Kidney (tissue), 14 donors: Measurements from ENCODE around the gene EPHB1. TPM values are rescaled to one million over a fixed set of nuclear protein-coding genes. Genes with fewer than 3 reads are reported as not detected.

Source experiments
- DNase-seq, 5 donors: peaks; one replicate each; pipeline ENCODE4 v3.0.0-alpha.2; 2013 to 2020
- FAIRE-seq: peaks from 2 replicates; lab custom pipeline; 2012; peaks lifted over from hg19 to GRCh38; lab: Jason Lieb, UNC
- H3K27ac ChIP-seq, 2 donors: one replicate each; pipeline ENCODE4 v1.7.0; 2013; ENCODE audit warnings: low read depth in 2 of 2, low read length in 2 of 2, inconsistent platforms in 1 of 2
- H3K27me3 ChIP-seq: one replicate; pipeline ENCODE4 v1.7.1; 2013; ENCODE audit warnings: low read length, inconsistent platforms; ENCODE audit not compliant: control insufficient read depth, insufficient read depth
- H3K36me3 ChIP-seq, 3 donors: one replicate each; pipeline versions ENCODE4 v1.7.0 to v1.7.1; 2013; ENCODE audit warnings: low read length in 3 of 3, control low read depth in 1 of 3, inconsistent platforms in 1 of 3; ENCODE audit not compliant: insufficient read depth in 3 of 3, control insufficient read depth in 2 of 3
- H3K4me1 ChIP-seq, 3 donors: one replicate each; pipeline versions ENCODE4 v1.7.0 to v1.7.1; 2013; ENCODE audit warnings: low read length in 3 of 3, inconsistent platforms in 1 of 3, low read depth in 1 of 3; ENCODE audit not compliant: control insufficient read depth in 2 of 3, insufficient read depth in 2 of 3
- H3K4me3 ChIP-seq, 3 donors: one replicate each; pipeline versions ENCODE4 v1.7.0 to v1.8.1; 2013; ENCODE audit warnings: low read length in 3 of 3, control low read depth in 1 of 3, inconsistent platforms in 1 of 3
- H3K9ac ChIP-seq, 3 donors: one replicate each; pipeline versions ENCODE4 v1.7.0 to v1.7.1; 2013; ENCODE audit warnings: low read length in 3 of 3, control low read depth in 1 of 3, inconsistent platforms in 1 of 3
- H3K9me3 ChIP-seq, 3 donors: one replicate each; pipeline versions ENCODE4 v1.7.0 to v1.7.1; 2013; ENCODE audit warnings: low read length in 3 of 3, control low read depth in 1 of 3, inconsistent platforms in 1 of 3; ENCODE audit not compliant: control insufficient read depth in 2 of 3, insufficient read depth in 1 of 3
- intact Hi-C: fragments of 100-400 bp; cut with DNase I; formaldehyde crosslinking; loops from one replicate; pipeline ENCODE4 v1.11.1; 2022
- polyA plus RNA-seq: library from polyadenylated mRNA; stranded (reverse); fragments of 350-450 nt; fragmentation: Illumina TruSeq; extraction: RNeasy Lipid Tissue Mini Kit (QIAGEN cat#74804); gene quantifications from one replicate; pipeline ENCODE4 v1.2.3, GENCODE V29; 2014; ENCODE audit warnings: low read depth, low replicate concordance; ENCODE audit not compliant: insufficient read depth
- total RNA-seq: library from RNA; stranded (reverse); fragmentation: NEBNext Ultra II Directional; extraction: Animal tissue kit (Norgen Biotek cat#: 25700); gene quantifications from one replicate; pipeline ENCODE4 v1.2.1, GENCODE V29; 2021
- TF ChIP-seq, protein P1 (sequence below): IDR thresholded peaks from 3 replicates; pipeline ENCODE4 v1.5.1; 2012; ENCODE audit warnings: mild to moderate bottlenecking, moderate library complexity, borderline replicate concordance; ENCODE audit not compliant: insufficient read depth; ENCODE audit errors: extremely low read depth
- donor health status: control.
- donor health status: control.
- donor health status: control.
- donor health status: control.
- donor health status: control.
- donor health status: DM: yes; HTN: yes; CAD: no.
- donor health status: Normal renal cell carcinoma (clear cell type).

The EPHB1 gene
- total and polyA plus RNA-seq, 2 donors from 2014 or later: 0.39 to 3.2 TPM

- TF ChIP-seq, protein P1, sequence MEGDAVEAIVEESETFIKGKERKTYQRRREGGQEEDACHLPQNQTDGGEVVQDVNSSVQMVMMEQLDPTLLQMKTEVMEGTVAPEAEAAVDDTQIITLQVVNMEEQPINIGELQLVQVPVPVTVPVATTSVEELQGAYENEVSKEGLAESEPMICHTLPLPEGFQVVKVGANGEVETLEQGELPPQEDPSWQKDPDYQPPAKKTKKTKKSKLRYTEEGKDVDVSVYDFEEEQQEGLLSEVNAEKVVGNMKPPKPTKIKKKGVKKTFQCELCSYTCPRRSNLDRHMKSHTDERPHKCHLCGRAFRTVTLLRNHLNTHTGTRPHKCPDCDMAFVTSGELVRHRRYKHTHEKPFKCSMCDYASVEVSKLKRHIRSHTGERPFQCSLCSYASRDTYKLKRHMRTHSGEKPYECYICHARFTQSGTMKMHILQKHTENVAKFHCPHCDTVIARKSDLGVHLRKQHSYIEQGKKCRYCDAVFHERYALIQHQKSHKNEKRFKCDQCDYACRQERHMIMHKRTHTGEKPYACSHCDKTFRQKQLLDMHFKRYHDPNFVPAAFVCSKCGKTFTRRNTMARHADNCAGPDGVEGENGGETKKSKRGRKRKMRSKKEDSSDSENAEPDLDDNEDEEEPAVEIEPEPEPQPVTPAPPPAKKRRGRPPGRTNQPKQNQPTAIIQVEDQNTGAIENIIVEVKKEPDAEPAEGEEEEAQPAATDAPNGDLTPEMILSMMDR: no peak
- H3K36me3 ChIP-seq: no peaks in the 10 kb centered on the region
- DNase-seq (no peak), FAIRE-seq (no peak)
- no peaks in the 10 kb centered on the region for H3K4me1 ChIP-seq
- no peak overlapping the region for H3K27ac ChIP-seq
- H3K9ac ChIP-seq: no peak overlapping the region
- H3K9me3 ChIP-seq: no peaks in the 10 kb centered on the region
- H3K4me3 ChIP-seq: no peak overlapping the region
- H3K27me3 ChIP-seq: no peaks in the 10 kb centered on the region
- intact Hi-C loops: no loop called here
Observed at GRCh38 chr3:135143474-135143873, 348.4 kb downstream of the EPHB1 start.

GRCh38 chr3:135145581-135145980 is 350.5 kb downstream of the EPHB1 start:
- H3K27ac ChIP-seq: no peak overlapping the region
- FAIRE-seq (no peak), DNase-seq (no peak)
- H3K27me3 ChIP-seq: no peaks in the 10 kb centered on the region
- H3K9ac ChIP-seq: no peak overlapping the region
- intact Hi-C loops: no loop called here
- TF ChIP-seq, protein P1: no peak
- no peaks in the 10 kb centered on the region for H3K9me3 ChIP-seq
- H3K4me1 ChIP-seq: no peaks in the 10 kb centered on the region
- H3K4me3 ChIP-seq: no peak overlapping the region
- no peaks in the 10 kb centered on the region for H3K36me3 ChIP-seq

DNA sequence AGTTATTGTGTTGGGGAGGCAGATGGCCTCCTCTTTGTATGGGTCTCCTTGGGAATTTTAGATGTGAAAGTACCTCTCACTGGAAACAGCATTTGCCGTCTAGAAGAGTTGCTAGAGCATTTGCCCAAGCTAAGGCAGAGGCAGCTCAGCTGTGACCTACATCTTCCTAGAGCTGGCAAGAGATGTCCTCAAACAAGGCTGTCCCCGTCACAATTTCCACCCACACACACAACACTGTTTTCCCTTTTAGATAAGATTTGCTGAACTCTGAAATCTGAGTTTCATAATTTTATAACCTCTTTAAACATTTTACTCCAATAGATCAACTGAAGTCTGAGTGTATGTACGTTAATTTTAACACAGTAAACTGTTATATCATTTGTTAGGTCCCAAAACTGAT is 352.6 kb downstream of the EPHB1 start:
- no peaks in the 10 kb centered on the region for H3K36me3 ChIP-seq
- no peak overlapping the region for H3K9ac ChIP-seq
- TF ChIP-seq, protein P1: no peak
- DNase-seq: no peak
- H3K27ac ChIP-seq: no peak overlapping the region
- no peaks in the 10 kb centered on the region for H3K27me3 ChIP-seq
- intact Hi-C loops: no loop called here
- H3K4me1 ChIP-seq: no peaks in the 10 kb centered on the region
- H3K4me3 ChIP-seq: no peak overlapping the region
- no peak for FAIRE-seq
- H3K9me3 ChIP-seq: no peaks in the 10 kb centered on the region

GRCh38 chr3:135148398-135149020 is 353.4 kb downstream of the EPHB1 start:
- Histone ChIP-seq H3K9me3 (no peaks in the 10 kb centered on the region), H3K27me3 (no peaks in the 10 kb centered on the region), H3K4me1 (no peaks in the 10 kb centered on the region), H3K4me3 (no peak overlapping the region), H3K9ac (no peak overlapping the region), H3K27ac (no peak overlapping the region), H3K36me3 (no peaks in the 10 kb centered on the region)
- FAIRE-seq (no peak), DNase-seq (peak in 3 of 5 donors; percentile 43 to 87 (median 53))
- intact Hi-C loops: no loop called here
- TF ChIP-seq, protein P1: no peak
